ENCODE measurements around the gene FAM107B.

FAM107B gene

GRCh38 chr10:14585287-14586193 lies 189.2 kb downstream of the FAM107B start:
- FAIRE-seq = no peak

GRCh38 chr10:14584661-14585060 lies 190.0 kb downstream of the FAM107B start:
- no peak for DNase-seq (ENCODE audit: insufficient read length, low spot score)
- FAIRE-seq = no peak

More at GRCh38 chr10:14585287-14586193, 189.2 kb downstream of the FAM107B start:
- no peak for DNase-seq (ENCODE audit: insufficient read length, low spot score)

- FAIRE-seq (no peak), DNase-seq (ENCODE audit: insufficient read length, low spot score) (no peak)
Measured at GRCh38 chr10:14583967-14584366, 190.7 kb downstream of the FAM107B start.

- no peak for FAIRE-seq
- no peak for DNase-seq (ENCODE audit: insufficient read length, low spot score)
Measured at GRCh38 chr10:14583252-14583651, 191.4 kb downstream of the FAM107B start.

- FAIRE-seq (no peak), DNase-seq (ENCODE audit: insufficient read length, low spot score) (no peak)
Measured at GRCh38 chr10:14581553-14582321, 193.0 kb downstream of the FAM107B start.

- FAIRE-seq (no peak), DNase-seq (ENCODE audit: insufficient read length, low spot score) (no peak)
Measured at GRCh38 chr10:14580671-14581332, 193.9 kb downstream of the FAM107B start.

GRCh38 chr10:14579405-14579804 lies 195.3 kb downstream of the FAM107B start:
- no peak for FAIRE-seq
- no peak for DNase-seq (ENCODE audit: insufficient read length, low spot score)

- FAIRE-seq = no peak
- no peak for DNase-seq (ENCODE audit: insufficient read length, low spot score)
Measured at GRCh38 chr10:14578060-14578952, 196.4 kb downstream of the FAM107B start.

GRCh38 chr10:14574885-14575284 lies 199.8 kb downstream of the FAM107B start:
- no peak for FAIRE-seq
- no peak for DNase-seq (ENCODE audit: insufficient read length, low spot score)

GRCh38 chr10:14574291-14574690 lies 200.4 kb downstream of the FAM107B start:
- FAIRE-seq (no peak), DNase-seq (ENCODE audit: insufficient read length, low spot score) (no peak)

GRCh38 chr10:14573666-14574261 lies 200.9 kb downstream of the FAM107B start:
- no peak for DNase-seq (ENCODE audit: insufficient read length, low spot score)
- peak; percentile 21 for FAIRE-seq

- DNase-seq (ENCODE audit: insufficient read length, low spot score) (no peak), FAIRE-seq (no peak)
Measured at GRCh38 chr10:14572811-14573210, 201.9 kb downstream of the FAM107B start.

GRCh38 chr10:14571866-14572507 lies 202.7 kb downstream of the FAM107B start:
- FAIRE-seq (peak; percentile 86), DNase-seq (ENCODE audit: insufficient read length, low spot score) (no peak)

- no peak for DNase-seq (ENCODE audit: insufficient read length, low spot score)
Measured at GRCh38 chr10:14570800-14571199, 203.9 kb downstream of the FAM107B start.

GRCh38 chr10:14569274-14570060 lies 205.2 kb downstream of the FAM107B start:
- no peak for DNase-seq (ENCODE audit: insufficient read length, low spot score)
- no peak for FAIRE-seq

More at GRCh38 chr10:14570800-14571199, 203.9 kb downstream of the FAM107B start:
- FAIRE-seq = no peak

GRCh38 chr10:14567421-14567820 lies 207.3 kb downstream of the FAM107B start:
- no peak for DNase-seq (ENCODE audit: insufficient read length, low spot score)
- FAIRE-seq = no peak

GRCh38 chr10:14566498-14566897 lies 208.2 kb downstream of the FAM107B start:
- FAIRE-seq (no peak), DNase-seq (ENCODE audit: insufficient read length, low spot score) (no peak)

- no peak for FAIRE-seq
Measured at GRCh38 chr10:14565199-14565598, 209.5 kb downstream of the FAM107B start.

More at GRCh38 chr10:14565199-14565598, 209.5 kb downstream of the FAM107B start:
- DNase-seq (ENCODE audit: insufficient read length, low spot score) = no peak

All from GM19239 (cell line).